NCI-H1417 (cell line): Measurements from ENCODE around the gene PCDHGA1.
"Not testable (repeated sequence)": the region's sequence is repeated elsewhere in the genome, so short reads cannot be mapped to it uniquely, and the experiment has no call there.

Source experiments
- DNase-seq, 3 experiments: peaks; one replicate each; lab custom pipeline; 2025; lab: John Stamatoyannopoulos, UW

PCDHGA1 gene

DNA sequence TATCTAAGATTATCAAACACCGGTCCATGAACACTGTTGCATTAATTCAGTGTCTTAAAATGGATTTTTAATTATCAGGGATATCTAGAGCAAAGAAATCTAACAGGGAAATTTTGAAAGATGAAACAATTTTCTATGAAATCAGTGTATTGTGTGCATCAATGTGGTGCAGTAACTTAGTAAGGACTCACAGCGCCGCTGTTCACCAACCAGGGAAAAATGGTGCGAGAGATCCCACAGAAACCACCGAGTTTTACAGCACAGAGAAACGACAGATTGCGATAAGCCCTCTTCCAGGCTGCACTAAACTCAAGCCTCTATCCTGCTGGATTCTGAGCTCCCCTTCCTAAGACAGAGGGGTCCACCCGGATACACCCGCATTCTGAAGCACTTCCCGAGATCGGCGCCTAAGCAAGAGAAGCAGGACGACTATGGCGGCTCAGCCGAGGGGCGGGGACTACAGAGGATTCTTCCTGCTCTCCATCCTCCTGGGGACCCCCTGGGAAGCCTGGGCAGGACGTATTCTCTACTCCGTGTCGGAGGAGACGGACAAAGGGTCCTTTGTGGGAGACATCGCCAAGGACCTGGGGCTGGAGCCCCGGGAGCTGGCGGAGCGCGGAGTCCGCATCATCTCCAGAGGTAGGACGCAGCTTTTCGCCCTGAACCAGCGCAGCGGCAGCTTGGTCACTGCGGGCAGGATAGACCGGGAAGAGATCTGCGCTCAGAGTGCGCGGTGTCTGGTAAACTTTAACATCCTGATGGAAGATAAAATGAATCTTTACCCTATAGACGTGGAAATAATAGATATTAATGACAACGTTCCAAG is 52.4 kb downstream of the PCDHGA1 start, which contains the start of gene PCDHGA7:
Gene PCDHGA7 (plus strand): TSS at position 274 of the 826 bp plus-strand sequence. CDS start 158 bp downstream, at position 432.
- DNase-seq: no peak

DNA sequence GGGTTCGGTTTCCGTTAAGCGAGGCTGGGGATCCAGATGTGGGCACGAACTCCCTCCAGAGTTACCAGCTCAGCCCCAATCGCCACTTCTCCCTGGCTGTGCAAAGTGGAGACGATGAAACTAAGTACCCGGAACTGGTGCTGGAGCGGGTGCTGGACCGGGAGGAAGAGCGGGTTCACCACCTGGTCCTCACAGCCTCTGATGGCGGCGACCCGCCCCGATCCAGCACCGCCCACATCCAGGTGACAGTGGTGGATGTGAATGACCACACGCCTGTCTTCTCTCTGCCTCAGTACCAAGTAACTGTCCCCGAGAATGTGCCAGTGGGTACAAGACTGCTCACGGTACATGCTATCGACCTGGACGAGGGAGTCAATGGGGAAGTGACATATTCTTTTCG is 53.0 kb downstream of the PCDHGA1 start:
- DNase-seq: no peak

DNA sequence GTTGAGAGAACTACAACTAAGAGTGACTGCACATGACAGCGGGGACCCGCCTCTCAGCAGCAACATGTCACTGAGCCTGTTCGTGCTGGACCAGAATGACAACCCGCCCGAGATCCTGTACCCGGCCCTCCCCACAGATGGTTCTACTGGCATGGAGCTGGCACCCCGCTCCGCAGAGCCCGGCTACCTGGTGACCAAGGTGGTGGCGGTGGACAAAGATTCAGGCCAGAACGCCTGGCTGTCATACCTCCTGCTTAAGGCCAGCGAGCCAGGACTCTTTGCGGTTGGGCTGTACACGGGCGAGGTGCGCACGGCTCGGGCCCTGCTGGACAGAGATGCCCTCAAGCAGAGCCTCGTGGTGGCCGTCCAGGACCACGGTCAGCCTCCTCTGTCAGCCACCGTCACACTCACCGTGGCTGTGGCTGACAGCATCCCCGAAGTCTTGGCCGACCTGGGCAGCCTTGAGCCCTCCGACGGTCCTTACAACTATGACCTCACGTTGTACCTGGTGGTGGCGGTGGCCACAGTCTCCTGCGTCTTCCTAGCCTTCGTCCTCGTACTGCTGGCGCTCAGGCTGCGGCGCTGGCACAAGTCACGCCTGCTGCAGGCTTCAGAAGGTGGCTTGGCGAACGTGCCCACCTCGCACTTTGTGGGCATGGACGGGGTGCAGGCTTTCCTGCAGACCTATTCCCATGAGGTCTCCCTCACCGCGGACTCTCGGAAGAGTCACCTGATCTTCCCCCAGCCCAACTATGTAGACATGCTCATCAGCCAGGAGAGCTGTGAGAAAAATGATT is 54.4 kb downstream of the PCDHGA1 start:
- DNase-seq: no peak

DNA sequence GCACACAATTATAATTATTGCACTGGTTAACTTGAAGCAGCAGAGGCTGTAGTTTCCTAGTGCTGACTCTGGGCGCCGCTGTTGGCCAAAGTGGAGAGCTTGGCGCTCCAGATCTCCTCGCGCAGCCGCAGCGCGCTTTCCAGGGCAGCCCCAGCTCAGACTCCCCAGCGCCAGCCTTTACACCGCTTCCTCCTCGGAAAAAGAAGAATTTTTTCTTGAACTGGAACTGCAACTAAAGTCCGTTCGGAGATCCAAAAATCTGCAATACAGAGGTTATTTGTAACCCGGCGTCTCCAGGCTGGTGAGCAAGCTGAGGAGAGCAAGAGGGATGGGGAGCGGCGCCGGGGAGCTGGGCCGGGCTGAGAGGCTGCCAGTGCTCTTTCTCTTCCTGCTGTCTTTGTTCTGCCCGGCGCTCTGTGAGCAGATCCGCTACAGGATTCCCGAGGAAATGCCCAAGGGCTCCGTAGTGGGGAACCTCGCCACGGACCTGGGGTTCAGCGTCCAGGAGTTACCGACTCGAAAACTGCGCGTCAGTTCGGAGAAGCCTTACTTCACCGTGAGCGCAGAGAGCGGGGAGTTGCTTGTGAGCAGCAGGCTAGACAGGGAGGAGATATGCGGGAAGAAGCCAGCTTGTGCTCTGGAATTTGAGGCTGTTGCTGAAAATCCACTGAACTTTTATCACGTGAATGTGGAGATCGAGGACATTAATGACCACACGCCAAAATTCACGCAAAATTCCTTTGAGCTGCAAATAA is 57.4 kb downstream of the PCDHGA1 start, which contains the start of gene PCDHGB4:
Gene PCDHGB4 (plus strand): TSS at position 142 of the 755 bp plus-strand sequence. CDS start 187 bp downstream, at position 329.
- not testable (repeated sequence) for DNase-seq

DNA sequence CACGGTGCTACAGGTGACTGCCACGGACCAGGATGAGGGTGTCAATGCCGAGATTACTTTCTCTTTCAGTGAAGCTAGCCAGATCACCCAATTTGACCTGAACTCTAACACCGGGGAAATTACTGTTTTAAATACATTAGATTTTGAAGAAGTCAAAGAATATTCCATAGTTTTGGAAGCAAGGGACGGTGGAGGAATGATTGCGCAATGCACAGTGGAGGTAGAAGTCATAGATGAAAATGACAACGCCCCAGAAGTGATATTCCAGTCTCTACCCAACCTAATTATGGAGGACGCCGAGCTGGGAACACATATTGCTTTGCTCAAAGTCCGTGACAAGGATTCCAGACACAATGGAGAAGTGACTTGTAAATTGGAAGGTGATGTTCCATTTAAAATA is 58.3 kb downstream of the PCDHGA1 start:
- no peak for DNase-seq

DNA sequence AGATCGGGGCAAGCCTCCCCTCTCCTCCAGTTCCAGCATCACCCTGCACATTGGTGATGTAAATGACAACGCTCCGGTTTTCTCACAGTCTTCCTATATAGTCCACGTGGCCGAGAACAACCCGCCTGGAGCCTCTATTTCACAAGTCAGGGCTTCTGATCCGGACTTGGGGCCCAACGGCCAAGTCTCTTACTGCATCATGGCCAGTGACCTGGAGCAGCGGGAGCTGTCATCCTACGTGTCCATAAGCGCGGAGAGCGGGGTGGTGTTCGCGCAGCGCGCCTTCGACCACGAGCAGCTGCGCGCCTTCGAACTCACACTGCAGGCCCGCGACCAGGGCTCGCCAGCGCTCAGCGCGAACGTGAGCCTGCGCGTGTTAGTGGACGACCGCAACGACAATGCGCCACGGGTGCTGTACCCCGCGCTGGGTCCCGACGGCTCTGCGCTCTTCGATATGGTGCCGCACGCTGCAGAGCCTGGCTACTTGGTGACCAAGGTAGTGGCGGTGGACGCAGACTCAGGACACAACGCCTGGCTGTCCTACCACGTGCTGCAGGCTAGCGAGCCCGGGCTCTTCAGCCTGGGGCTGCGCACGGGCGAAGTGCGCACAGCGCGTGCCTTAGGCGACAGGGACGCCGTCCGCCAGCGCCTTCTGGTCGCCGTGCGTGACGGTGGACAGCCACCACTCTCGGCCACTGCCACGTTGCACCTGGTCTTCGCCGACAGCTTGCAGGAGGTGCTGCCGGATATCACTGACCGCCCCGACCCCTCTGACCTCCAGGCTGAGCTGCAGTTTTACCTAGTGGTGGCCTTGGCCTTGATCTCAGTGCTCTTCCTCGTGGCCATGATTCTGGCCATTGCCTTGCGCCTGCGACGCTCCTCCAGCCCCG is 59.1 kb downstream of the PCDHGA1 start:
- DNase-seq: no peak

DNA sequence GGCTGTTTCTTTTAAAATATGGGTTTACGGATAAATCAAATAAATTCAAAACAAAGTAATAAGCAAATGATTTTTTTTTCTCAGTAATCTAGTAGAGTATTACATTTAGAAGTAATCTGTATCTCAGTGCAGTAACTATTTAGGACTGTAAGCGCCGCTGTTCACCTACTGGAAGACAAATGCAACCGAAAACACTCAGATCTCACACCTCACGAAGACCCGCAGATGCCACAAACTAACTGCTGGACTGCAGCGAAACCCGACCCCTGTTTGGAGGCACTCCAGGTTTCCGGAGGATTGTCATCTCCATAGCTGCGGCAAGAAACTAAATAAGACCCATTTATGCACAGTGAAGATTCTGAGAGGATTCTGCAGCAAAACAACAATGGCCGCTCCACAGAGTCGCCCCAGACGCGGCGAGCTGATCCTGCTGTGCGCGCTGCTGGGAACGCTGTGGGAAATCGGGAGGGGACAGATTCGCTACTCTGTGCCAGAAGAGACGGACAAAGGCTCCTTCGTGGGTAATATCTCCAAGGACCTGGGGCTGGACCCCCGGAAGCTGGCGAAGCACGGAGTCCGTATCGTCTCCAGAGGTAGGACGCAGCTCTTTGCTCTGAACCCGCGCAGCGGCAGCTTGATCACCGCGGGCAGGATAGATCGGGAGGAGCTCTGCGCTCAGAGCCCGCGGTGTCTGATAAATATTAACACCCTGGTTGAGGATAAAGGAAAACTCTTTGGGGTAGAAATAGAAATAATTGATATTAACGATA is 62.3 kb downstream of the PCDHGA1 start, which contains the start of gene PCDHGA8:
Gene PCDHGA8 (plus strand): TSS at position 205 of the 770 bp plus-strand sequence. CDS start 181 bp downstream, at position 386.
- DNase-seq: no peak

DNA sequence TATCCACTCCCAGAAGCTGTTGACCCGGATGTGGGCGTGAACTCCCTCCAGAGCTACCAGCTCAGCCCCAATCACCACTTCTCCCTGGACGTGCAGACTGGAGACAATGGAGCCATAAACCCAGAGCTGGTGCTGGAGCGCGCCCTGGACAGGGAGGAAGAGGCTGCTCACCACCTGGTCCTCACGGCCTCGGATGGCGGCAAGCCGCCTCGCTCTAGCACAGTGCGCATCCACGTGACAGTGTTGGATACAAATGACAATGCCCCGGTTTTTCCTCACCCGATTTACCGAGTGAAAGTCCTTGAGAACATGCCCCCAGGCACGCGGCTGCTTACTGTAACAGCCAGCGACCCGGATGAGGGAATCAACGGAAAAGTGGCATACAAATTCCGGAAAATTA is 63.0 kb downstream of the PCDHGA1 start:
- no peak for DNase-seq

DNA sequence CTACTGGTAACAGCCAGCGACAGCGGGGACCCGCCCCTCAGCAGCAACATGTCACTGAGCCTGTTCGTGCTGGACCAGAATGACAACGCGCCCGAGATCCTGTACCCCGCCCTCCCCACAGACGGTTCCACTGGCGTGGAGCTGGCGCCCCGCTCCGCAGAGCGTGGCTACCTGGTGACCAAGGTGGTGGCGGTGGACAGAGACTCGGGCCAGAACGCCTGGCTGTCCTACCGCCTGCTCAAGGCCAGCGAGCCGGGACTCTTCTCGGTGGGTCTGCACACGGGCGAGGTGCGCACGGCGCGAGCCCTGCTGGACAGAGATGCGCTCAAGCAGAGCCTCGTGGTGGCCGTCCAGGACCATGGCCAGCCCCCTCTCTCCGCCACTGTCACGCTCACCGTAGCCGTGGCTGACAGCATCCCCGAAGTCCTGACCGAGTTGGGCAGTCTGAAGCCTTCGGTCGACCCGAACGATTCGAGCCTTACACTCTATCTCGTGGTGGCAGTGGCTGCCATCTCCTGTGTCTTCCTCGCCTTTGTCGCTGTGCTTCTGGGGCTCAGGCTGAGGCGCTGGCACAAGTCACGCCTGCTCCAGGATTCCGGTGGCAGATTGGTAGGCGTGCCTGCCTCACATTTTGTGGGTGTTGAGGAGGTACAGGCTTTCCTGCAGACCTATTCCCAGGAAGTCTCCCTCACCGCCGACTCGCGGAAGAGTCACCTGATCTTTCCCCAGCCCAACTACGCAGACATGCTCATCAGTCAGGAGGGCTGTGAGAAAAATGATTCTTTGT is 64.3 kb downstream of the PCDHGA1 start:
- DNase-seq: not testable (repeated sequence)

DNA sequence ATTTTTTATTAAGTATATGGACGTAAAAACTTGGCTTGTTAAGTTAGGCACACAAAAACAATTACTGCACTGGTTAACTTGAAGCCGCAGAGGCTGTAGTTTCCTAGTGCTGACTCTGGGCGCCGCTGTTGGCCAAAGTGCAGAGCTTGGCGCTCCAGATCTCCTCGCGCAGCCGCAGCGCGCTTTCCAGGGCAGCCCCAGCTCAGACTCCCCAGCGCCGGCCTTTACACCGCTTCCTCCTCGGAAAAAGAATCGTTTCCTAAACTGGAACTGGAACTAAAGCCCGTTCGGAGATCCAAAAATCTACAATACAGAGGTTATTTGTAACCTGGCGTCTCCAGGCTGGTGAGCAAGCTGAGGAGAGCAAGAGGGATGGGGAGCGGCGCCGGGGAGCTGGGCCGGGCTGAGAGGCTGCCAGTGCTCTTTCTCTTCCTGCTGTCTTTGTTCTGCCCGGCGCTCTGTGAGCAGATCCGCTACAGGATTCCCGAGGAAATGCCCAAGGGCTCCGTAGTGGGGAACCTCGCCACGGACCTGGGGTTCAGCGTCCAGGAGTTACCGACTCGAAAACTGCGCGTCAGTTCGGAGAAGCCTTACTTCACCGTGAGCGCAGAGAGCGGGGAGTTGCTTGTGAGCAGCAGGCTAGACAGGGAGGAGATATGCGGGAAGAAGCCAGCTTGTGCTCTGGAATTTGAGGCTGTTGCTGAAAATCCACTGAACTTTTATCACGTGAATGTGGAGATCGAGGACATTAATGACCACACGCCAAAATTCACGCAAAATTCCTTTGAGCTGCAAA is 67.6 kb downstream of the PCDHGA1 start, which contains the start of gene PCDHGB5:
Gene PCDHGB5 (plus strand): TSS at position 192 of the 796 bp plus-strand sequence. CDS start 181 bp downstream, at position 373.
- peak in 1 of 3 experiments; percentile 50 for DNase-seq

DNA sequence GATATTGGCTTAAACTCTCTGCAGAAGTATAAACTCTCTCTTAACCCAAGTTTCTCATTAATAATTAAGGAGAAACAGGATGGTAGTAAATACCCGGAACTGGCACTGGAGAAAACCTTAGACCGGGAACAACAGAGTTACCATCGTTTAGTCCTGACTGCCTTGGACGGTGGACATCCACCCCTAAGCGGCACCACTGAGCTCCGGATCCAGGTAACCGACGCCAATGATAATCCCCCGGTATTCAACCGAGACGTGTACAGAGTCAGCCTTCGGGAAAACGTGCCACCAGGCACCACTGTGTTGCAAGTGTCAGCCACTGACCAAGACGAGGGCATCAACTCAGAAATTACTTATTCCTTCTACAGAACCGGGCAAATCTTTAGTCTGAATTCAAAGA is 68.3 kb downstream of the PCDHGA1 start:
- no peak for DNase-seq

DNA sequence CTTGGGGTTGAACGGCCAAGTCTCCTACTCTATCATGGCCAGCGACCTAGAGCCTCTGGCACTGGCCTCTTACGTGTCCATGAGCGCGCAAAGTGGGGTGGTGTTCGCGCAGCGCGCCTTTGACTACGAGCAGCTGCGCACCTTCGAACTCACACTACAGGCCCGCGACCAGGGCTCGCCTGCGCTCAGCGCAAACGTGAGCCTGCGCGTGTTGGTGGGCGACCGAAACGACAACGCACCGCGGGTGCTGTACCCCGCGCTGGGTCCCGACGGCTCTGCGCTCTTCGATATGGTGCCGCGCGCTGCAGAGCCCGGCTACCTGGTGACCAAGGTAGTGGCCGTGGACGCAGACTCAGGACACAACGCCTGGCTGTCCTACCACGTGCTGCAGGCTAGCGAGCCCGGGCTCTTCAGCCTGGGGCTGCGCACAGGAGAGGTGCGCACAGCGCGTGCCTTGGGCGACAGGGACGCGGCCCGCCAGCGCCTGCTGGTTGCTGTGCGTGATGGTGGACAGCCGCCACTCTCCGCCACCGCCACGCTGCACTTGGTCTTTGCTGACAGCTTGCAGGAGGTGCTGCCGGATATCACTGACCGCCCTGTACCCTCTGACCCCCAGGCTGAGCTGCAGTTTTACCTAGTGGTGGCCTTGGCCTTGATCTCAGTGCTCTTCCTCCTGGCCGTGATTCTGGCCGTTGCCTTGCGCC is 69.4 kb downstream of the PCDHGA1 start:
- DNase-seq: no peak

DNA sequence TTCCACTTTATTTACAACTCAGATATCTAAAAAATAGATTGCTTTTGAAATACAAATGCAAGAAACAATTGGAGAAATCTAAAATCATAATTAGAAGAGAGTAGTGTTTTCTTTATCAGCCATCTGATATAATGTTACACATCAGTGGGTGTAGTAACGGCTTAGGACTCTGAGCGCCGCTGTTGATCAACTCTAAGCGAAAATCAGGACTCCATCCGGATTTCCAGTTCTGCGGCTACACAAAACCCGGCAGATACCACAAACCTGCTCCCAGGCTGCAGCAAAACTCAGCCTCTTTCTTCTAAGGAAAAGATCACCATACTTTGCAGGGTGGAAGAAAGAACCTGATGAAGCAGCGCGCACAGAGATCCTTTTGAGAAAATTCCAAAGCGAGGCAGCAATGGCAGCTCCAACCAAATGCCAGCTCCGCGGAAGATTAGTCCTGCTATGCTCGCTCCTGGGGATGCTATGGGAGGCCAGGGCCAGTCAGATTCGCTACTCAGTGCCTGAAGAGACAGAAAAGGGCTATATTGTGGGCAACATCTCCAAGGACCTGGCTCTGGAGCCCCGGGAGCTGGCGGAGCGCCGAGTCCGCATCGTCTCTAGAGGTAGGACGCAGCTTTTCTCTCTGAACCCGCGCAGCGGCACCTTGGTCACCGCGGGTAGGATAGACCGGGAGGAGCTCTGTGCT is 72.4 kb downstream of the PCDHGA1 start, which contains the start of gene PCDHGA9:
Gene PCDHGA9 (plus strand): TSS at position 226 of the 691 bp plus-strand sequence. CDS start 175 bp downstream, at position 401.
- DNase-seq: peak in 1 of 3 experiments; percentile 1

DNA sequence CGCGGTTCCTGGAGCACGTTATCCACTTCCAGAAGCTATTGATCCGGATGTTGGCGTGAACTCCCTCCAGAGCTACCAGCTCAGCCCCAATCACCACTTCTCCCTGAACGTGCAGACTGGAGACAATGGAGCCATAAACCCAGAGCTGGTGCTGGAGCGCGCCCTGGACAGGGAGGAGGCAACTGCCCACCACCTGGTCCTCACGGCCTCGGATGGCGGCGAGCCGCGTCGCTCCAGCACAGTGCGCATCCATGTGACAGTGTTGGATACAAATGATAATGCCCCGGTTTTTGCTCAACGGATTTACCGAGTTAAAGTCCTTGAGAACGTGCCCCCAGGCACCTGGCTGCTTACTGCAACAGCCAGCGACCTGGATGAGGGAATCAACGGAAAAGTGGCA is 73.1 kb downstream of the PCDHGA1 start:
- DNase-seq: no peak

DNA sequence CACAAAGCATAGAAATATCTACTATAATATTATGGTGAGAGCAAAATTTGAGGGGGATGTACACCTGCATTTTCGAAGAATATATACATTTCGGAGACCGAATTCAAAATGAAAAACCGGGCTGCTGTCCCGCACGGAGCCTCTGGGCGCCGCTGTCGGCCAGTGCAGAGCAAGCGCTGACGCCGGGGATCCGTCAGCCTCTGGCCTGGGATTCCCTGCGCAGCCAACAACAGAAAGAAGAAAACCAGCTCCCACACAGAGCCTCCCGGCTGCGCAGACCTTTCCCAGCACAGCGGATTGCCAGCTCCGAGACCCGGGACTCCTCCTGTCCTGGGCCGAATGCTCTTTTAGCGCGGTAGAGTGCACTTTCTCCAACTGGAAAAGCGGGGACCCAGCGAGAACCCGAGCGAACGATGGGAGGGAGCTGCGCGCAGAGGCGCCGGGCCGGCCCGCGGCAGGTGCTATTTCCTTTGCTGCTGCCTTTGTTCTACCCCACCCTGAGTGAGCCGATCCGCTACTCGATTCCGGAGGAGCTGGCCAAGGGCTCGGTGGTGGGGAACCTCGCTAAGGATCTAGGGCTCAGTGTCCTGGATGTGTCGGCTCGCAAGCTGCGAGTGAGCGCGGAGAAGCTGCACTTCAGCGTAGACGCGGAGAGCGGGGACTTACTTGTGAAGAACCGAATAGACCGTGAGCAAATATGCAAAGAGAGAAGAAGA is 77.6 kb downstream of the PCDHGA1 start, which contains the start of gene PCDHGB6:
Gene PCDHGB6 (plus strand): TSS at position 232 of the 716 bp plus-strand sequence. CDS start 182 bp downstream, at position 414.
- DNase-seq: not testable (repeated sequence)
